GM19099 (cell line): Measurements from ENCODE around the gene DKKL1.

Source experiments
- POLR2A ChIP-seq: IDR thresholded peaks from 3 replicates; pipeline ENCODE4 v1.6.1; 2011; ENCODE audit warnings: low read depth; ENCODE audit not compliant: insufficient read length; ENCODE audit errors: extremely low read depth

DKKL1 gene

GRCh38 chr19:49336482-49337266, 27.0 kb upstream of the DKKL1 start:
- no peak for TF ChIP-seq POLR2A

- no peak for TF ChIP-seq POLR2A
These were observed 26.2 kb upstream of the DKKL1 start for GRCh38 chr19:49337267-49338022.

- no peak for TF ChIP-seq POLR2A
These were observed 25.5 kb upstream of the DKKL1 start for GRCh38 chr19:49338023-49338677.

- TF ChIP-seq POLR2A = no peak
These were observed 24.9 kb upstream of the DKKL1 start for GRCh38 chr19:49338691-49339300.

- peak; percentile 40 for TF ChIP-seq POLR2A
These were observed 24.2 kb upstream of the DKKL1 start for GRCh38 chr19:49339301-49340068.

GRCh38 chr19:49340069-49340864, 23.4 kb upstream of the DKKL1 start:
- TF ChIP-seq POLR2A = peak; percentile 11

GRCh38 chr19:49340865-49341718, 22.6 kb upstream of the DKKL1 start:
- TF ChIP-seq POLR2A = peak; percentile 32

- no peak for TF ChIP-seq POLR2A
These were observed 21.4 kb upstream of the DKKL1 start for GRCh38 chr19:49342291-49342721.

GRCh38 chr19:49343123-49343522, 20.6 kb upstream of the DKKL1 start:
- no peak for TF ChIP-seq POLR2A

GRCh38 chr19:49344505-49345423, 18.9 kb upstream of the DKKL1 start:
- TF ChIP-seq POLR2A = no peak

- TF ChIP-seq POLR2A = no peak
These were observed 16.5 kb upstream of the DKKL1 start for GRCh38 chr19:49347191-49347590.

- TF ChIP-seq POLR2A = no peak
These were observed 15.8 kb upstream of the DKKL1 start for GRCh38 chr19:49347835-49348234.
